Measurements from ENCODE around the gene HDAC11. TPM values are rescaled to one million over a fixed set of nuclear protein-coding genes. Genes with fewer than 3 reads are reported as not detected.

The HDAC11 gene
- total and polyA plus RNA-seq, 9 of the 15 experiments (the other 6 are each of a cell fraction or from before 2014, with no cell fraction given), result 0.60 to 6.0 (median 4.5) TPM

- peak; percentile 95 for TF ChIP-seq REST (IDR thresholded peaks at IDR 0.05; ENCODE audit: borderline replicate concordance)
- TF ChIP-seq REST (CRISPR knock-in tag; IDR thresholded peaks at IDR 0.05; ENCODE audit: low read depth), result no peak
- TF ChIP-seq EP300 (IDR thresholded peaks at IDR 0.05; ENCODE audit: low read length), result no peak
- TF ChIP-seq SPI1 (IDR thresholded peaks at IDR 0.05; ENCODE audit: borderline replicate concordance, low read depth, low read length), result no peak
- no peak for TF ChIP-seq AFF4 (CRISPR knock-in tag; IDR thresholded peaks at IDR 0.05)
- TF ChIP-seq TARDBP (IDR thresholded peaks at IDR 0.05), result no peak
- no peak for TF ChIP-seq BMI1 (IDR thresholded peaks at IDR 0.05; ENCODE audit: low read length)
- no peak for TF ChIP-seq TFAM (CRISPR knock-in tag; conservative IDR thresholded peaks at IDR 0.05)
- no peak for TF ChIP-seq KDM1A (IDR thresholded peaks at IDR 0.05)
- no peak for TF ChIP-seq TAF7 (tag; IDR thresholded peaks at IDR 0.05)
- TF ChIP-seq ZSCAN29 (IDR thresholded peaks at IDR 0.05), result no peak
- no peak for TF ChIP-seq SREBF2 (CRISPR knock-in tag; IDR thresholded peaks at IDR 0.05)
- no peak for TF ChIP-seq MXI1 (IDR thresholded peaks at IDR 0.05; ENCODE audit: low read depth, low read length)
- TF ChIP-seq SNIP1 (IDR thresholded peaks at IDR 0.05; ENCODE audit: low read depth), result no peak
- TF ChIP-seq RAD21 (CRISPR knock-in tag; conservative IDR thresholded peaks at IDR 0.05 in 1 of 2, IDR thresholded peaks at IDR 0.05 in 1 of 2), result peak; percentile 98 to 99
- no peak for TF ChIP-seq DMBX1 (CRISPR knock-in tag; IDR thresholded peaks at IDR 0.05; ENCODE audit: borderline replicate concordance)
- TF ChIP-seq PTBP1 (IDR thresholded peaks at IDR 0.05; ENCODE audit: low read depth, low read length), result no peak
- no peak for TF ChIP-seq ZNF224 (CRISPR knock-in tag; IDR thresholded peaks at IDR 0.05)
- TF ChIP-seq CTBP1 (IDR thresholded peaks at IDR 0.05; ENCODE audit: borderline replicate concordance), result no peak
These were observed 16.0 kb downstream of the HDAC11 start (continued) for GRCh38 chr3:13495921-13496723.

All from K562 (cell line).